HCT116 (cell line): ENCODE measurements around the gene GJA9.

Source experiments
- ELF1 ChIP-seq: IDR thresholded peaks from 2 replicates; pipeline ENCODE4 v1.6.1; 2012; ENCODE audit warnings: low read depth, borderline replicate concordance
- EZH2 ChIP-seq: fragments of 200-600 bp; sonication (generic); IDR thresholded peaks from 2 replicates; pipeline ENCODE4 v1.6.1; 2017; ENCODE audit warnings: antibody characterized with exemption, mixed run types
- TCF7L2 ChIP-seq: IDR thresholded peaks from 2 replicates; pipeline ENCODE4 v1.7.0; 2011; ENCODE audit warnings: borderline replicate concordance, inconsistent platforms; ENCODE audit not compliant: insufficient read depth, insufficient read length; ENCODE audit errors: extremely low read depth
- TF ChIP-seq, protein P1 (sequence below), 3 experiments: fragments of 200-600 bp in 1 of 3; sonication (generic) in 1 of 3; IDR thresholded peaks in 2 of 3; conservative IDR thresholded peaks in 1 of 3; 2 replicates each; pipeline ENCODE4 v1.5.1; 2012 to 2017; ENCODE audit warnings: low read depth in 2 of 3, low read length in 2 of 3, antibody characterized with exemption in 1 of 3, borderline replicate concordance in 1 of 3, control low read depth in 1 of 3, mild to moderate bottlenecking in 1 of 3, mixed read lengths in 1 of 3, mixed run types in 1 of 3, moderate library complexity in 1 of 3; ENCODE audit not compliant: insufficient read depth in 1 of 3
- TF ChIP-seq, protein P2 (sequence below): IDR thresholded peaks from 2 replicates; pipeline ENCODE4 v1.6.1; 2012
- TF ChIP-seq, protein P3 (sequence below): IDR thresholded peaks from 2 replicates; pipeline ENCODE4 v1.6.1; 2012; ENCODE audit warnings: low read depth

DNA sequence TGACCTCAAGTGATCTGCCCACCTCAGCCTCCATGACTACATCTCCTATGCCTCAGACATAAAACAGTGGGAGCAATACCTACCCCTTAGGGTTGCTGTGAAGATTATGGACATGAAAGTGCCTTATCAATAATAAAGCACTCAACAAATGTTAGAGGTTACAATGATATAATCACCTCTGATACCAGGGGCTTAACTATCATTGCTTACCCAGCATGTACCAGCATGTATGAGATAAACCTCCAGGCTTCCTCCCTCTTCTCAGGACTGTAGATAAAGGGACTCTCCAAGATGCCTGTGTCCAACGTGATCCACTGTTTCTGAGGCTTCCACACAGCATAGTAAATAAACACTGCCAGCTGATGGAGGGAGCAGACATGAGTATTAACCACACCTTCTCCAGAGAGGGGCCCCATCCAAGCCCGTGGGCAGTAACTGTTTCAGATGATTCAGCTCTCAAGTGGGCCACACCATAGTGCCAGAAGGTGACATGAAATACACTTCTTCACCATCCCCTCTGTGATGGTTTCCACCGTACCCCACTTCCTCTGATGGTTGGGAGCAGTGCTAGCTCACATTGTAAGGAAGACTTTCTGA is 34.1 kb upstream of the GJA9 start:
- TF ChIP-seq, protein P1, sequence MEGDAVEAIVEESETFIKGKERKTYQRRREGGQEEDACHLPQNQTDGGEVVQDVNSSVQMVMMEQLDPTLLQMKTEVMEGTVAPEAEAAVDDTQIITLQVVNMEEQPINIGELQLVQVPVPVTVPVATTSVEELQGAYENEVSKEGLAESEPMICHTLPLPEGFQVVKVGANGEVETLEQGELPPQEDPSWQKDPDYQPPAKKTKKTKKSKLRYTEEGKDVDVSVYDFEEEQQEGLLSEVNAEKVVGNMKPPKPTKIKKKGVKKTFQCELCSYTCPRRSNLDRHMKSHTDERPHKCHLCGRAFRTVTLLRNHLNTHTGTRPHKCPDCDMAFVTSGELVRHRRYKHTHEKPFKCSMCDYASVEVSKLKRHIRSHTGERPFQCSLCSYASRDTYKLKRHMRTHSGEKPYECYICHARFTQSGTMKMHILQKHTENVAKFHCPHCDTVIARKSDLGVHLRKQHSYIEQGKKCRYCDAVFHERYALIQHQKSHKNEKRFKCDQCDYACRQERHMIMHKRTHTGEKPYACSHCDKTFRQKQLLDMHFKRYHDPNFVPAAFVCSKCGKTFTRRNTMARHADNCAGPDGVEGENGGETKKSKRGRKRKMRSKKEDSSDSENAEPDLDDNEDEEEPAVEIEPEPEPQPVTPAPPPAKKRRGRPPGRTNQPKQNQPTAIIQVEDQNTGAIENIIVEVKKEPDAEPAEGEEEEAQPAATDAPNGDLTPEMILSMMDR (IDR thresholded peaks at IDR 0.05 in 2 of 3, conservative IDR thresholded peaks at IDR 0.05 in 1 of 3; ENCODE audit: borderline replicate concordance in 1 of 3, insufficient read depth in 1 of 3, low read depth in 2 of 3, low read length in 2 of 3): no peak
- TF ChIP-seq ELF1 (no peak), EZH2 (no peak), TCF7L2 (no peak)
- TF ChIP-seq, protein P2, sequence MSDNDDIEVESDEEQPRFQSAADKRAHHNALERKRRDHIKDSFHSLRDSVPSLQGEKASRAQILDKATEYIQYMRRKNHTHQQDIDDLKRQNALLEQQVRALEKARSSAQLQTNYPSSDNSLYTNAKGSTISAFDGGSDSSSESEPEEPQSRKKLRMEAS: no peak
- TF ChIP-seq, protein P3, sequence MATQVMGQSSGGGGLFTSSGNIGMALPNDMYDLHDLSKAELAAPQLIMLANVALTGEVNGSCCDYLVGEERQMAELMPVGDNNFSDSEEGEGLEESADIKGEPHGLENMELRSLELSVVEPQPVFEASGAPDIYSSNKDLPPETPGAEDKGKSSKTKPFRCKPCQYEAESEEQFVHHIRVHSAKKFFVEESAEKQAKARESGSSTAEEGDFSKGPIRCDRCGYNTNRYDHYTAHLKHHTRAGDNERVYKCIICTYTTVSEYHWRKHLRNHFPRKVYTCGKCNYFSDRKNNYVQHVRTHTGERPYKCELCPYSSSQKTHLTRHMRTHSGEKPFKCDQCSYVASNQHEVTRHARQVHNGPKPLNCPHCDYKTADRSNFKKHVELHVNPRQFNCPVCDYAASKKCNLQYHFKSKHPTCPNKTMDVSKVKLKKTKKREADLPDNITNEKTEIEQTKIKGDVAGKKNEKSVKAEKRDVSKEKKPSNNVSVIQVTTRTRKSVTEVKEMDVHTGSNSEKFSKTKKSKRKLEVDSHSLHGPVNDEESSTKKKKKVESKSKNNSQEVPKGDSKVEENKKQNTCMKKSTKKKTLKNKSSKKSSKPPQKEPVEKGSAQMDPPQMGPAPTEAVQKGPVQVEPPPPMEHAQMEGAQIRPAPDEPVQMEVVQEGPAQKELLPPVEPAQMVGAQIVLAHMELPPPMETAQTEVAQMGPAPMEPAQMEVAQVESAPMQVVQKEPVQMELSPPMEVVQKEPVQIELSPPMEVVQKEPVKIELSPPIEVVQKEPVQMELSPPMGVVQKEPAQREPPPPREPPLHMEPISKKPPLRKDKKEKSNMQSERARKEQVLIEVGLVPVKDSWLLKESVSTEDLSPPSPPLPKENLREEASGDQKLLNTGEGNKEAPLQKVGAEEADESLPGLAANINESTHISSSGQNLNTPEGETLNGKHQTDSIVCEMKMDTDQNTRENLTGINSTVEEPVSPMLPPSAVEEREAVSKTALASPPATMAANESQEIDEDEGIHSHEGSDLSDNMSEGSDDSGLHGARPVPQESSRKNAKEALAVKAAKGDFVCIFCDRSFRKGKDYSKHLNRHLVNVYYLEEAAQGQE: no peak
